AG09319 (cell line): ENCODE data around the gene POU3F3.

ENCODE experiments used
- DNase-seq: peaks from one replicate; pipeline ENCODE4 v3.0.0-alpha.2; 2010; ENCODE audit warnings: low read depth; ENCODE audit errors: extremely low read depth
- CTCF ChIP-seq: IDR thresholded peaks from 2 replicates; pipeline ENCODE4 v1.5.1; 2011; ENCODE audit warnings: low read depth, mild to moderate bottlenecking, inconsistent platforms, low read length, moderate library complexity

POU3F3 gene

GRCh38 chr2:104847586-104848160 lies 6.2 kb upstream of the POU3F3 start:
- TF ChIP-seq CTCF, result no peak
- no peak for DNase-seq

DNA sequence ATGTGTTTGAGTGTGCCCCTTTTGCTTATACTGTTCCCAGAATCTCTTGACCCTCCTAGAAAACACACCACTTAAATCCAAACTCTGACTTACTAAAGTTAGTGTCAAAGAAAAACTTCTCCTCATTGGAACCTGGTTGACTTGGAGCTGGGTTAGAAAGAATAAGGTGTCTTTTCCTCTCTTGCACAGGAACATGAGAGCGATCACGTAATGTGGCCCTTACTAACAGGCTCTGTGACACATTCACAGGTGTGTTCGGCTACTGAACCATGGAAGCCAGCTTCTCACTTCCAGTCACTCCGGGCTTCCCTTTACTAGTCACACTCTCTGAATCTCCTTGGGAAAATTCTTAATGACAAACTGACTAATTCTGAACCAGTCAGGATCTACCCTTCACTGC lies 5.4 kb upstream of the POU3F3 start:
- DNase-seq, result no peak
- TF ChIP-seq CTCF, result no peak

DNA sequence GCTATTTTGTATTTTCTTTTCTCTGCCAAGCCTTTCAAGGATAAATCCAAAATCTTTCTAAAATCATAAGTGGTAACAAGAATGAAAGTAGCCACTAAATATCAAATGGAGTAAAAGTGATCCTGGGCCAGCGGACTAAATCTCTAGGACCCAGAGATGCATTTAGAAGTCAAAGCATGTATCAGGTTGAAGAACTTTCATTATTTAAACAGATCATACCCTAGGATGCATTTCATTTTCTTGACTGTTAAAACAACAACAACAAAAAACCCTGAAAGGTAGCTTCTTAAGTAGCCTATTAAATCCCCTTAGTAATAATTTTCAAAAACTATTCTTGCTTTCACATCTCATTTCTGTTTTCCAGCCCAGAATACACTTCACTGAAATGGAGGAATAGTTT lies 4.8 kb upstream of the POU3F3 start:
- no peak for DNase-seq
- no peak for TF ChIP-seq CTCF

- DNase-seq, result peak; percentile 15
- TF ChIP-seq CTCF, result peak; percentile 74
Measured at GRCh38 chr2:104849618-104850141, 4.2 kb upstream of the POU3F3 start.

DNA sequence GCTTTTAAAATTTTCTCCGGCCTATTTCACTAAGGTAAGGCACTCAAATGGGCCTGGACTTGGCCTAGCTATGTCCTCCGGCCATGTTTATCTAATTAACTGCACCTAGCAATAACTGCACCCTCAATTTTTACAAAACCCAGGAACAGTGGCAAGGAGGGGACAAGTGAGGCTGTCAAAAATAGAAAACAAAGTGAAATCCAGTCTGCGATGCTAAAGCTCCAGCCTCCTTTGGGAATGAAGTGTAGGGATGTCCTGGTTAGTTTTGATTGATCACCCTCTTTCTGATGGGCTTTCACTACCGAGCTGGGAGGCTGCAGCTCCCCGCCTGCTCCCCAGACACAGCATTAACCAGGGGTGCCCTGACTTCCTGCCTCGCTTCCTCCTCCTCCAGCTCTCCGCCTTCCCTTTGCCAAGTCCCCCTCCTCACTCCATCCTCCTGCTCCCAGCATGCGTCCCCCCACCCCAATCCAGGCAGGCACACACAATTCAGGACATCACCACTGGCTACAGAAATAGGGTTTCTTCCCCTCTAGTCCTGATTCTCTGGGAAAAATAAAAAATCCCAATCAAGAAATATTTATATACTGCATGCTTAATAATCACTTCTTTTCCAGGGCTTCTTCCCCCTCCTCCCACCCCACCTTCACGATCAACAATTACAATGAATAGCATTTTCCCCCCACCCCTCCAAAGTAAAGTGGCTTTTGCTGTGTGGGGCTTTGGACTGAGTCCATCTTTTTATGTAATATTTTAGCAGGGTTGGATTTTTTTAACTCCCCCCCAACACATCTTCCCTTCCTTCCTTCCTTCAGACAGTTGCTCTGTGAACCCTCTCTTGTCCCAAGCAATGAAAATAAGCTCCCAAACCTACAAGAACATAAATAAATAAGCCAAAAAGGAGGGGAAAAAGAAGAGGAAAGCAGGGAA lies 3.3 kb upstream of the POU3F3 start:
- no peak for DNase-seq

GRCh38 chr2:104851291-104852089 lies 2.4 kb upstream of the POU3F3 start:
- no peak for DNase-seq
- TF ChIP-seq CTCF, result no peak

More for the DNA sequence above, 3.3 kb upstream of the POU3F3 start:
- TF ChIP-seq CTCF, result no peak
